OCI-LY1 (cell line): ENCODE measurements around the gene IRAK1.
A peak's percentile ranks its signal among the peaks of the same experiment; 100 is the strongest.

Experiments
- H2AFZ ChIP-seq: fragments of 200-600 bp; sonication (generic), shearing (Covaris generic); 2 replicates; pipeline ENCODE4 v1.6.0; 2014; ENCODE audit warnings: antibody characterized with exemption, mild to moderate bottlenecking, low read length
- H3F3A ChIP-seq: fragments of 200-600 bp; sonication (generic), shearing (Covaris generic); 2 replicates; pipeline ENCODE4 v1.6.0; 2014; ENCODE audit warnings: mild to moderate bottlenecking, antibody characterized with exemption, low read length, moderate library complexity; ENCODE audit not compliant: insufficient read depth
- H3K27ac ChIP-seq: fragments of 200-600 bp; sonication (generic); 2 replicates; pipeline ENCODE4 v1.5.1; 2014; ENCODE audit warnings: low read length, mixed run types, mild to moderate bottlenecking, low read depth; ENCODE audit not compliant: poor library complexity, severe bottlenecking
- H3K27me3 ChIP-seq: fragments of 200-600 bp; sonication (generic); 2 replicates; pipeline ENCODE4 v1.6.0; 2014; ENCODE audit warnings: antibody characterized with exemption, mild to moderate bottlenecking, low read length, moderate library complexity; ENCODE audit not compliant: insufficient read depth
- H3K36me3 ChIP-seq: fragments of 200-600 bp; sonication (generic); 2 replicates; pipeline ENCODE4 v1.6.1; 2014; ENCODE audit warnings: mild to moderate bottlenecking, antibody characterized with exemption, low read length, moderate library complexity, mixed read lengths; ENCODE audit not compliant: insufficient read depth
- H3K4me1 ChIP-seq: fragments of 200-600 bp; sonication (generic); 2 replicates; pipeline ENCODE4 v1.5.1; 2014; ENCODE audit warnings: mild to moderate bottlenecking, low read length, moderate library complexity; ENCODE audit not compliant: insufficient read depth, severe bottlenecking
- H3K4me2 ChIP-seq: fragments of 200-600 bp; sonication (generic), shearing (Covaris generic); 2 replicates; pipeline ENCODE4 v1.6.1; 2014; ENCODE audit warnings: low read length
- H3K4me3 ChIP-seq: fragments of 200-600 bp; sonication (generic); 2 replicates; pipeline ENCODE4 v1.5.1; 2014; ENCODE audit warnings: low read length, low read depth, mild to moderate bottlenecking, mixed read lengths; ENCODE audit not compliant: poor library complexity, severe bottlenecking
- H3K79me2 ChIP-seq: fragments of 200-600 bp; shearing (Covaris generic); 2 replicates; pipeline ENCODE4 v1.6.1; 2016; ENCODE audit warnings: mixed run types, low read length, mixed read lengths; ENCODE audit not compliant: insufficient read depth
- H3K9ac ChIP-seq: fragments of 200-600 bp; sonication (generic), shearing (Covaris generic); 2 replicates; pipeline ENCODE4 v1.6.1; 2014; ENCODE audit warnings: mild to moderate bottlenecking, low read length, mixed read lengths
- H3K9me2 ChIP-seq: fragments of 200-600 bp; sonication (generic), shearing (Covaris generic); 2 replicates; pipeline ENCODE4 v1.6.1; 2014; ENCODE audit warnings: low read depth, mild to moderate bottlenecking, low read length, mixed read lengths
- H3K9me3 ChIP-seq: fragments of 200-600 bp; shearing (Covaris generic); 2 replicates; pipeline ENCODE4 v1.6.1; 2014; ENCODE audit warnings: low read length, mixed read lengths
- H4K20me1 ChIP-seq: fragments of 200-600 bp; sonication (generic), shearing (Covaris generic); 2 replicates; pipeline ENCODE4 v1.6.0; 2016; ENCODE audit warnings: mild to moderate bottlenecking, low read length; ENCODE audit not compliant: insufficient read depth
- CTCF ChIP-seq: fragments of 200-600 bp; sonication (generic), shearing (Covaris generic); IDR thresholded peaks from 2 replicates; pipeline ENCODE4 v1.5.1; 2017; ENCODE audit warnings: mild to moderate bottlenecking, antibody characterized with exemption, low read length, moderate library complexity, mixed read lengths
- EZH2 ChIP-seq: fragments of 200-600 bp; sonication (generic), shearing (Covaris generic); IDR thresholded peaks from 2 replicates; pipeline ENCODE4 v1.8.0; 2017; ENCODE audit warnings: borderline replicate concordance, mixed run types, mild to moderate bottlenecking, antibody characterized with exemption, low read length, moderate library complexity, mixed read lengths

Gene IRAK1

GRCh38 chrX:153988493-153988892, 31.2 kb downstream of the IRAK1 start:
- Histone ChIP-seq H3K36me3 (no peaks in the 10 kb centered on the region), H4K20me1 (no peaks in the 10 kb centered on the region), H3K9me3 (no peaks in the 10 kb centered on the region), H3K27me3 (no peaks in the 10 kb centered on the region), H2AFZ (no peak overlapping the region), H3K79me2 (no peaks in the 10 kb centered on the region), H3K27ac (no peak overlapping the region), H3K9ac (no peak overlapping the region), H3K9me2 (no peaks in the 10 kb centered on the region), H3K4me2 (no peak overlapping the region), H3K4me1 (peaks cover 33% of the 10 kb centered on the region), H3K4me3 (no peak overlapping the region), H3F3A (no peaks in the 10 kb centered on the region)
- no peak for TF ChIP-seq EZH2
- no peak for TF ChIP-seq CTCF

GRCh38 chrX:153984351-153985178, 35.1 kb downstream of the IRAK1 start:
- H3K4me1 ChIP-seq = peaks cover 51% of the 10 kb centered on the region
- no peaks in the 10 kb centered on the region for H3K79me2 ChIP-seq
- H3F3A ChIP-seq = no peaks in the 10 kb centered on the region
- TF ChIP-seq EZH2 (no peak), CTCF (no peak)
- H3K27ac ChIP-seq = peak overlapping the region; percentile 97
- H3K9ac ChIP-seq = peak overlapping the region; percentile 75
- peak overlapping the region; percentile 44 for H3K4me3 ChIP-seq
- no peaks in the 10 kb centered on the region for H3K27me3 ChIP-seq
- H3K9me3 ChIP-seq = no peaks in the 10 kb centered on the region
- peak overlapping the region; percentile 68 for H3K4me2 ChIP-seq
- no peak overlapping the region for H2AFZ ChIP-seq
- no peaks in the 10 kb centered on the region for H3K9me2 ChIP-seq
- no peaks in the 10 kb centered on the region for H3K36me3 ChIP-seq
- no peaks in the 10 kb centered on the region for H4K20me1 ChIP-seq

- Histone ChIP-seq H3K9me3 (no peaks in the 10 kb centered on the region), H3K27me3 (no peaks in the 10 kb centered on the region), H3K9ac (no peak overlapping the region), H2AFZ (no peak overlapping the region), H3K79me2 (no peaks in the 10 kb centered on the region), H3K9me2 (no peaks in the 10 kb centered on the region), H3K27ac (peak overlapping the region; percentile 97), H3K4me2 (no peak overlapping the region), H3K4me1 (peaks cover 47% of the 10 kb centered on the region), H3K4me3 (no peak overlapping the region), H4K20me1 (no peaks in the 10 kb centered on the region), H3K36me3 (no peaks in the 10 kb centered on the region), H3F3A (no peaks in the 10 kb centered on the region)
- TF ChIP-seq EZH2 (no peak), CTCF (no peak)
Measured at GRCh38 chrX:153983321-153983801, 36.3 kb downstream of the IRAK1 start.
